BJ (cell line): ENCODE data around the gene MC5R. TPM values are rescaled to one million over a fixed set of nuclear protein-coding genes. Genes with fewer than 3 reads are reported as not detected.
"Not testable (repeated sequence)": the region's sequence is repeated elsewhere in the genome, so short reads cannot be mapped to it uniquely, and the experiment has no call there.

ENCODE experiments used
- CTCF ChIA-PET: fragments of 350-600 bp; formaldehyde crosslinking; extraction: SDS; loops from one replicate; lab custom pipeline; 2021; ENCODE audit warnings: antibody characterized with exemption, inconsistent platforms; lab: Yijun Ruan, JAX
- POLR2A ChIA-PET: fragments of 300-600 bp; sonication (Branson Sonifier 250); formaldehyde crosslinking; extraction: SDS; loops from one replicate; lab custom pipeline; 2021; ENCODE audit warnings: antibody characterized with exemption; lab: Charles Lee
- DNase-seq: peaks from one replicate; pipeline ENCODE4 v3.0.0-alpha.2; 2011; ENCODE audit warnings: low read depth
- H3K27me3 ChIP-seq: 2 replicates; pipeline ENCODE4 v1.6.0; 2011; ENCODE audit warnings: low read length; ENCODE audit not compliant: control insufficient read depth, insufficient read depth
- H3K36me3 ChIP-seq: 2 replicates; pipeline ENCODE4 v1.5.1; 2011; ENCODE audit warnings: low read length; ENCODE audit not compliant: control insufficient read depth, insufficient read depth
- H3K4me3 ChIP-seq: 2 replicates; pipeline ENCODE4 v1.5.1; 2011; ENCODE audit warnings: low read depth, mild to moderate bottlenecking, control low read depth, low read length
- polyA plus RNA-seq: library from polyadenylated mRNA; depleted of rRNA; stranded (reverse); fragments of >200 nt; gene quantifications from 2 replicates; pipeline ENCODE4 v1.2.3, GENCODE V29; 2011
- TF ChIP-seq, protein P1 (sequence below): IDR thresholded peaks from 2 replicates; pipeline ENCODE4 v1.5.1; 2011; ENCODE audit warnings: low read depth, mild to moderate bottlenecking, control low read depth, inconsistent platforms, low read length, moderate library complexity; ENCODE audit not compliant: insufficient read depth

Gene MC5R
- polyA plus RNA-seq, 1 experiment = not detected

DNA sequence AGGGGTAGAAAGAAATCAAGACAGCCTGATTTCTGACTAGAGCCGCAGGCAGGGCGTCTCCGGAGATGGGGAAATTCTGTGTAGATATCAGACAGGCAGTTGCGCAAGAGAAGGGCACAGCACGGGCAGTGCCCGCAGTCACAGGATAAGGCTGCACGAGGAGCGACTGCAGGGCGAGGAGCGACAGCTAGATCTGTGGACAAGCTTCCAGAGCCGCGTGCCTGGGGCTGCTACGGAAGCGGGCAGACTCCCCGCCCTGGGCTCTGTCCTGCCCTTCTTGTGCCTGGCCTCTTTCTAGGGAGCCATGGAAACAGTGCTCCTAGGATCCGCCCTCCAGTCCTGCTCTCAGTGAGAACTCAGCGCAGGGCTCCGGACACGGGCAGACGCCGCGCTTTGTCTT lies 12.6 kb downstream of the MC5R start:
- ChIA-PET CTCF (no interaction called here), POLR2A (no interaction called here)
- Histone ChIP-seq H3K4me3 (no peak overlapping the region), H3K36me3 (no peaks in the 10 kb centered on the region), H3K27me3 (no peaks in the 10 kb centered on the region)
- TF ChIP-seq, protein P1, sequence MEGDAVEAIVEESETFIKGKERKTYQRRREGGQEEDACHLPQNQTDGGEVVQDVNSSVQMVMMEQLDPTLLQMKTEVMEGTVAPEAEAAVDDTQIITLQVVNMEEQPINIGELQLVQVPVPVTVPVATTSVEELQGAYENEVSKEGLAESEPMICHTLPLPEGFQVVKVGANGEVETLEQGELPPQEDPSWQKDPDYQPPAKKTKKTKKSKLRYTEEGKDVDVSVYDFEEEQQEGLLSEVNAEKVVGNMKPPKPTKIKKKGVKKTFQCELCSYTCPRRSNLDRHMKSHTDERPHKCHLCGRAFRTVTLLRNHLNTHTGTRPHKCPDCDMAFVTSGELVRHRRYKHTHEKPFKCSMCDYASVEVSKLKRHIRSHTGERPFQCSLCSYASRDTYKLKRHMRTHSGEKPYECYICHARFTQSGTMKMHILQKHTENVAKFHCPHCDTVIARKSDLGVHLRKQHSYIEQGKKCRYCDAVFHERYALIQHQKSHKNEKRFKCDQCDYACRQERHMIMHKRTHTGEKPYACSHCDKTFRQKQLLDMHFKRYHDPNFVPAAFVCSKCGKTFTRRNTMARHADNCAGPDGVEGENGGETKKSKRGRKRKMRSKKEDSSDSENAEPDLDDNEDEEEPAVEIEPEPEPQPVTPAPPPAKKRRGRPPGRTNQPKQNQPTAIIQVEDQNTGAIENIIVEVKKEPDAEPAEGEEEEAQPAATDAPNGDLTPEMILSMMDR = no peak
- no peak for DNase-seq

DNA sequence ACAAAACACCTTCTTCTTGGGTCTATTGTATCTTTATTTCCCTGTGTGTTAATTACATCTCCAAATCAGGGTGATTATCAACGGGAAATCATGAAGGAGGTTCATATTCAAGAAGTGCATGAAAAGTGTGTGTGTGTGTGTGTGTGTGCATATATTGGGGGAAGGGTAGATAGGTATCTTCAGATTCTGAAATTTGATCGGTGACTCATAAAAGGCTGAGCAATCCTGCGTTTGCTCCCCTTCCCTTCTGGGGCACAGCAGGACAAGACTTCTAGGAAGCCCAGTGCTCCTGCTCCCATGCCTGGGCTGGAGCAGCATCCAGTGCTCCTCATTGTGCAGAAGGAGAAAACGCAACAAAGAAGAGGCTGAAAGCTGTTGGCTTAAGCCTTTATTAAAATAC lies 25.8 kb downstream of the MC5R start:
- TF ChIP-seq, protein P1 = no peak
- CTCF ChIA-PET = no interaction called here
- POLR2A ChIA-PET = no interaction called here
- Histone ChIP-seq H3K36me3 (no peaks in the 10 kb centered on the region), H3K27me3 (no peaks in the 10 kb centered on the region), H3K4me3 (no peak overlapping the region)
- DNase-seq = no peak

DNA sequence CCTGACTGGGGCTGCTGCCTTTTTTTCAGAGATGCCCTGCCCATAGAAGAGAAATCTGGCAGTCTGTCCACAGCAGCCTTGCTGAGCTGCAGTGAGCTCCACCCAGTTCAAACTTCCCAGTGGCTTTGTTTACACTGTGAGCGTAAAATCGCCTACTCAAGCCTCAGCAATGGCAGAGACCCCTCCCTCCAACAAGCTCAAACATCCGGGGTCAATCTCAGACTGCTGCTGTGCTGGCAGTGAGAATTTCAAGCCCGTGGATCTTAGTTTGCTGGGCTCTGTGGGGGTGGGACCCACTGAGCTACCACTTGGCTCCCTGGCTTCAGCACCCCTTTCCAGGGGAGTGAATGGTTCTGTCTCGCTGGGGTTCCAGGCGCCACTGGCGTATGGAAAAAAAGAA lies 38.9 kb downstream of the MC5R start:
- H3K4me3 ChIP-seq, DNase-seq, H3K36me3 ChIP-seq, H3K27me3 ChIP-seq, POLR2A ChIA-PET: not testable (repeated sequence)
- CTCF ChIA-PET = interaction anchor here (0.8 to 1.6 kb wide), 3 partner anchors 18 to 50 kb away, joined by 3 to 4 read pairs (median 4); no protein-coding TSS in a partner anchor

DNA sequence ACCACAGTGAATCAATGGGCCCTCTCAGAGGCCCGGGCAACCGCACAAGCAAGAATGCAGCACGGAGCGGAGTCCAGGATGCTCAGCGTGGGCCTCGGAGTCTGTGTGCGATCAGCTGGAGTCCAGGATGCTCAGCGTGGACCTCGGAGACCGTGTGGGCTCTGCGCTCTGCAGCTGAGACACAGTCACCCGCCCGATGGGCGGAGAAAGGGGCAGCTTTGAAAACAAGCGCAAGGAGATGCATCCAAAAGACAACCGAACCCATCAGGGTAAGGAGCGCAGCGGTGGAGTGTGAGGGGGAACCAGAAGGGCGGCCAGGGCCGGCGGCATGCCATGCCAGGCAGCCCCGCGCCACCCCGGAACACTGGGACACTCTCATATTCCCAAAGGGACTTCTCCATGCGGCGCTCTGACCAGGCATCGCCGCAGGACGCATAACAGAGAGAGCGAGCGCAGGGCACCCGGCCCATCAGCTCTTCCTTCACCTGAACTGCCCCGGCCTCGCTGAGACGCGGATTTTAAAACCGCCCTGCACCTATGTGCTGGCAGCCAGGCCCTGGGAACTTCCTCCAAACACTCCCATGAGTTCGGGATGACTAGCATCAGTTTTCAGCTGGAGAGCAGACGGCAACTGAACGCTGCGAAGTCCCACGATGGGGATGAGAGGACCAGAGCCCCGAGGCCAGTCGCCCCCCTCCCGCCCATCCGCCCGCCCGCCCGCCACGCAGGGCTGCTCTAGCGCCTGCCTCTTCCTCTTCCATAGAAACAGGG lies 44.7 kb downstream of the MC5R start:
- POLR2A ChIA-PET = no interaction called here
- Histone ChIP-seq H3K27me3 (no peaks in the 10 kb centered on the region), H3K4me3 (no peak overlapping the region)

DNA sequence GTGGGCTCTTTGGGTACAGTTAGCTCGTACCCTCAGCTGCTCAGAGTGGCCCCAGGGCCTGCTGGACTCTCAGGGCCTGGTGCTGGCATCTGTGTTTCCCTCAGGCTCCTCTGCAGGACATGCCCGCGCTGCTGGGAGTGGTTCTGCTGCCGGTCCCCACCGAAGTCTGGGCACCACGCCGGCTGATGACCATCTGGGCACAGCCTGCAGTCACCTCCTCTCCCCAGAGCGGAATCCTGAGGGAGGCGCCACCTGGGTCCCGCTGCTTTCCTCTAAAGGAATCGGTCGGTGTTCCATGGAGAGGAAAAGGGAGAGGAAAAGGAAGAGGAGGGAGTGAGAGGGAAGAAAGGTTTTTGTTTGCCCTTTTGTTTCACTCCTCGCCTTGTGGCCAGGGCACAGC lies 47.8 kb downstream of the MC5R start:
- TF ChIP-seq, protein P1 = no peak
- ChIA-PET POLR2A (no interaction called here), CTCF (no interaction called here)
- Histone ChIP-seq H3K4me3 (no peak overlapping the region), H3K36me3 (no peaks in the 10 kb centered on the region), H3K27me3 (no peaks in the 10 kb centered on the region)
- no peak for DNase-seq

More for the DNA sequence above, 44.7 kb downstream of the MC5R start:
- CTCF ChIA-PET = no interaction called here
- TF ChIP-seq, protein P1 = no peak
- no peak for DNase-seq
- no peaks in the 10 kb centered on the region for H3K36me3 ChIP-seq

DNA sequence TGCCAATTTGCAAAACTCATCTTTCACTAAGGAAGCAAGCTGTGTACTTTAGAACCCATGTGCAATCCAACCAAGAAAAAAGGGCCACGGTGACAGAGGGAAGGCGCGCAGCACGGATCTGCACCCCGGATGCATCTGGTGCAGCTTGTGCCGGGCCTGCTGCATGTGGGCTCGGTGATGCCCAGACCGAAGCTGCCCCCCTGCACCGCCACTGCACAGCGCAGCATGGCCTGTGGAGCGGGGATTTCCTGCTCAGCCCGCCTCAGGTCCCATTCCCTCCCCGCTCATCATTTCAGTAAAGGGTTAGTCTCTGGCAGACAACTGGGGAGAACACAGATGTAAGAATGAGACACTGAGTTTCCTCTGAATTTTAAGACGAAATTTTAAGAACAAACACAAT lies 48.4 kb downstream of the MC5R start:
- TF ChIP-seq, protein P1 = no peak
- ChIA-PET CTCF (no interaction called here), POLR2A (no interaction called here)
- Histone ChIP-seq H3K36me3 (no peaks in the 10 kb centered on the region), H3K27me3 (no peaks in the 10 kb centered on the region), H3K4me3 (no peak overlapping the region)
- DNase-seq = no peak
